ENCODE measurements around the gene BRIP1. TPM values are rescaled to one million over a fixed set of nuclear protein-coding genes. Genes with fewer than 3 reads are reported as not detected.

The BRIP1 gene
- total and polyA plus RNA-seq, 9 of the 15 experiments (the other 6 are each of a cell fraction or from before 2014, with no cell fraction given), result 2.4 to 17.5 (median 11.2) TPM

GRCh38 chr17:61832463-61832862 lies 30.9 kb downstream of the BRIP1 start:
- WGBS (ENCODE audit: insufficient coverage, low coverage, missing lambda C conversion rate), result 79% methylated on average over 3 of the region's 3 CpGs
- no peak overlapping the region for H3K27ac ChIP-seq (ENCODE audit: extremely low read depth, low read depth, low read length)
- FAIRE-seq (no peak), ATAC-seq (no peak), DNase-seq (ENCODE audit: extremely low read depth in 1 of 4, low spot score in 3 of 4) (no peak)
- H3K9me1 ChIP-seq (ENCODE audit: control insufficient read depth, insufficient read depth, low read length), result no peaks in the 10 kb centered on the region
- no peaks in the 10 kb centered on the region for H3K4me1 ChIP-seq (replicated peaks in 1 of 2; ENCODE audit: control insufficient read depth in 2 of 2, insufficient read depth in 2 of 2, low read length in 2 of 2)
- H3K9ac ChIP-seq (ENCODE audit: insufficient read depth in 1 of 2, low read depth in 2 of 2, low read length in 2 of 2), result no peak overlapping the region
- H3K79me2 ChIP-seq (ENCODE audit: control insufficient read depth, insufficient read depth, low read length), result no peaks in the 10 kb centered on the region
- ChIA-PET POLR2A (no interaction called here), CTCF (ENCODE audit: low intra/inter-chr PET ratio) (no interaction called here)
- H4K20me1 ChIP-seq (replicated peaks; ENCODE audit: control insufficient read depth, insufficient read depth, low read length), result no peaks in the 10 kb centered on the region
- no peak overlapping the region for H3K4me2 ChIP-seq (ENCODE audit: insufficient read depth, low read length)
- BruUV-seq (replicated peaks), result no TSS peak
- in situ Hi-C loops (cut with MboI) (no loop called here), intact Hi-C loops (cut with micrococcal nuclease) (loop anchor here (10.0 kb wide), 2 partner anchors 272 to 418 kb away; no protein-coding TSS in a partner anchor)
- no peak overlapping the region for H2AFZ ChIP-seq (ENCODE audit: low read depth, low read length)
- H3K27me3 ChIP-seq (ENCODE audit: control insufficient read depth in 2 of 2, insufficient read depth in 2 of 2, low read length in 2 of 2), result no peaks in the 10 kb centered on the region
- no peaks in the 10 kb centered on the region for H3K9me3 ChIP-seq (replicated peaks; ENCODE audit: control insufficient read depth, insufficient read depth, low read depth, low read length)
- TF ChIP-seq SMAD1 (IDR thresholded peaks at IDR 0.05; ENCODE audit: low read depth, low read length, partially characterized antibody) (no peak), ZBTB11 (CRISPR knock-in tag; IDR thresholded peaks at IDR 0.05) (peak in 1 of 3 experiments; percentile 68; a peak in 2 of 6 replicates), EWSR1 (IDR thresholded peaks at IDR 0.05; ENCODE audit: borderline replicate concordance, low read depth, partially characterized antibody) (peak; percentile 53), CHCHD3 (CRISPR knock-in tag; IDR thresholded peaks at IDR 0.05) (no peak), ASH1L (IDR thresholded peaks at IDR 0.05; ENCODE audit: borderline replicate concordance, low read depth, partially characterized antibody) (no peak)
- peaks cover 16% of the 10 kb centered on the region; the same call in 1 of the 3 replicates for H3K36me3 ChIP-seq (ENCODE audit: control insufficient read depth, insufficient read depth, low read length)
- H3K4me3 ChIP-seq, result no peak overlapping the region
